Activated T-cell treated with anti-CD3 and anti-CD28 coated beads for 4 hours (primary cell): Measurements from ENCODE around the gene CA7.
"Not testable (repeated sequence)": the region's sequence is repeated elsewhere in the genome, so short reads cannot be mapped to it uniquely, and the experiment has no call there.

Source experiments
- DNase-seq: peaks from one replicate; pipeline ENCODE4 v3.0.0-alpha.2; 2020

Gene CA7

GRCh38 chr16:66847533-66848067 lies 3.4 kb downstream of the CA7 start:
- DNase-seq, result no peak

- DNase-seq, result no peak
Measured at GRCh38 chr16:66848172-66848571, 4.0 kb downstream of the CA7 start.

- no peak for DNase-seq
Measured at GRCh38 chr16:66849021-66849420, 4.8 kb downstream of the CA7 start.

GRCh38 chr16:66849549-66849948 lies 5.3 kb downstream of the CA7 start:
- DNase-seq, result no peak

- DNase-seq, result no peak
Measured at GRCh38 chr16:66850115-66850815, 6.1 kb downstream of the CA7 start.

- DNase-seq, result no peak
Measured at GRCh38 chr16:66851166-66851964, 7.2 kb downstream of the CA7 start.

- no peak for DNase-seq
Measured at GRCh38 chr16:66853261-66854139, 9.3 kb downstream of the CA7 start.

- no peak for DNase-seq
Measured at GRCh38 chr16:66856184-66856730, 12.0 kb downstream of the CA7 start.

- DNase-seq, result no peak
Measured at GRCh38 chr16:66856801-66857200, 12.6 kb downstream of the CA7 start.

GRCh38 chr16:66857437-66857836 lies 13.2 kb downstream of the CA7 start:
- no peak for DNase-seq

GRCh38 chr16:66858740-66859396 lies 14.7 kb downstream of the CA7 start:
- no peak for DNase-seq

GRCh38 chr16:66859397-66860068 lies 15.3 kb downstream of the CA7 start:
- no peak for DNase-seq

GRCh38 chr16:66862023-66862520 lies 17.9 kb downstream of the CA7 start:
- no peak for DNase-seq

- no peak for DNase-seq
Measured at GRCh38 chr16:66863707-66864106, 19.5 kb downstream of the CA7 start.

GRCh38 chr16:66869424-66869823 lies 25.2 kb downstream of the CA7 start:
- no peak for DNase-seq

GRCh38 chr16:66871363-66871762 lies 27.1 kb downstream of the CA7 start:
- DNase-seq, result not testable (repeated sequence)

GRCh38 chr16:66871840-66872239 lies 27.6 kb downstream of the CA7 start:
- DNase-seq, result no peak

- DNase-seq, result no peak
Measured at GRCh38 chr16:66872559-66872942, 28.3 kb downstream of the CA7 start.

- peak; percentile 78 for DNase-seq
Measured at GRCh38 chr16:66872943-66873684, 28.9 kb downstream of the CA7 start.

GRCh38 chr16:66873685-66874055 lies 29.5 kb downstream of the CA7 start:
- no peak for DNase-seq
